SK-N-SH (cell line): ENCODE data around the gene MLC1.

Experiments used
- EZH2phosphoT487 ChIP-seq: fragments of 200-600 bp; sonication (generic); IDR thresholded peaks from 2 replicates; pipeline ENCODE4 v1.6.1; 2017; ENCODE audit warnings: low read depth, mixed run types, mild to moderate bottlenecking, antibody characterized with exemption, moderate library complexity, borderline replicate concordance
- MEF2A ChIP-seq: IDR thresholded peaks from 2 replicates; pipeline ENCODE4 v1.4.0; 2012; ENCODE audit warnings: low read depth, borderline replicate concordance
- TF ChIP-seq, protein P1 (sequence below): fragments of 200-600 bp; sonication (generic); IDR thresholded peaks from 2 replicates; pipeline ENCODE4 v1.6.1; 2017; ENCODE audit warnings: antibody characterized with exemption, mild to moderate bottlenecking, moderate library complexity

GRCh38 chr22:50047346-50047745 lies 37.9 kb downstream of the MLC1 start:
- TF ChIP-seq EZH2phosphoT487 = no peak
- TF ChIP-seq, protein P1, sequence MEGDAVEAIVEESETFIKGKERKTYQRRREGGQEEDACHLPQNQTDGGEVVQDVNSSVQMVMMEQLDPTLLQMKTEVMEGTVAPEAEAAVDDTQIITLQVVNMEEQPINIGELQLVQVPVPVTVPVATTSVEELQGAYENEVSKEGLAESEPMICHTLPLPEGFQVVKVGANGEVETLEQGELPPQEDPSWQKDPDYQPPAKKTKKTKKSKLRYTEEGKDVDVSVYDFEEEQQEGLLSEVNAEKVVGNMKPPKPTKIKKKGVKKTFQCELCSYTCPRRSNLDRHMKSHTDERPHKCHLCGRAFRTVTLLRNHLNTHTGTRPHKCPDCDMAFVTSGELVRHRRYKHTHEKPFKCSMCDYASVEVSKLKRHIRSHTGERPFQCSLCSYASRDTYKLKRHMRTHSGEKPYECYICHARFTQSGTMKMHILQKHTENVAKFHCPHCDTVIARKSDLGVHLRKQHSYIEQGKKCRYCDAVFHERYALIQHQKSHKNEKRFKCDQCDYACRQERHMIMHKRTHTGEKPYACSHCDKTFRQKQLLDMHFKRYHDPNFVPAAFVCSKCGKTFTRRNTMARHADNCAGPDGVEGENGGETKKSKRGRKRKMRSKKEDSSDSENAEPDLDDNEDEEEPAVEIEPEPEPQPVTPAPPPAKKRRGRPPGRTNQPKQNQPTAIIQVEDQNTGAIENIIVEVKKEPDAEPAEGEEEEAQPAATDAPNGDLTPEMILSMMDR = no peak
- no peak for TF ChIP-seq MEF2A
